Stimulated activated CD4-positive, alpha-beta T cell treated with anti-CD3 and anti-CD28 coated beads, Interleukin-1b, Interleukin-23, amount 100 ng/mL, for 48 hours (primary cell): ENCODE measurements around the gene PARVB.

Experiments
- DNase-seq: peaks from one replicate; pipeline ENCODE4 v3.0.0-alpha.2; 2020

Gene PARVB

GRCh38 chr22:44063462-44064371 is 39.6 kb downstream of the PARVB start:
- DNase-seq = no peak

GRCh38 chr22:44067033-44067432 is 42.9 kb downstream of the PARVB start:
- DNase-seq = no peak

- no peak for DNase-seq
These were observed 43.8 kb downstream of the PARVB start for GRCh38 chr22:44067901-44068300.

GRCh38 chr22:44068422-44069191 is 44.5 kb downstream of the PARVB start:
- DNase-seq = no peak

GRCh38 chr22:44070029-44070428 is 45.9 kb downstream of the PARVB start:
- no peak for DNase-seq

- no peak for DNase-seq
These were observed 47.8 kb downstream of the PARVB start for GRCh38 chr22:44071781-44072326.

GRCh38 chr22:44074337-44074984 is 50.4 kb downstream of the PARVB start:
- DNase-seq = no peak

GRCh38 chr22:44075022-44075421 is 50.9 kb downstream of the PARVB start:
- no peak for DNase-seq

- no peak for DNase-seq
These were observed 51.6 kb downstream of the PARVB start for GRCh38 chr22:44075670-44076069.

- DNase-seq = no peak
These were observed 52.7 kb downstream of the PARVB start for GRCh38 chr22:44076825-44077224.

- peak; percentile 58 for DNase-seq
These were observed 57.1 kb downstream of the PARVB start for GRCh38 chr22:44080936-44081861.

GRCh38 chr22:44082801-44083200 is 58.7 kb downstream of the PARVB start:
- no peak for DNase-seq

GRCh38 chr22:44084044-44084772 is 60.1 kb downstream of the PARVB start:
- DNase-seq = no peak

GRCh38 chr22:44085743-44086270 is 61.7 kb downstream of the PARVB start:
- DNase-seq = no peak

GRCh38 chr22:44086271-44087088 is 62.4 kb downstream of the PARVB start:
- no peak for DNase-seq

GRCh38 chr22:44087089-44087430 is 63.0 kb downstream of the PARVB start:
- DNase-seq = no peak

- no peak for DNase-seq
These were observed 65.0 kb downstream of the PARVB start for GRCh38 chr22:44088976-44089570.

GRCh38 chr22:44089717-44090570 is 65.8 kb downstream of the PARVB start:
- DNase-seq = no peak

GRCh38 chr22:44090571-44090905 is 66.4 kb downstream of the PARVB start:
- DNase-seq = no peak
